Measurements from ENCODE around the gene SRCAP.

SRCAP gene

GRCh38 chr16:30775131-30775391 is 76.1 kb downstream of the SRCAP start:
- Histone ChIP-seq H3K9ac (no peak overlapping the region), H3K4me2 (no peak overlapping the region), H3K27ac (no peak overlapping the region), H2AFZ (ENCODE audit: low read depth) (no peak overlapping the region), H3K4me1 (ENCODE audit: low read depth, poor library complexity, severe bottlenecking) (no peaks in the 10 kb centered on the region), H3K27me3 (ENCODE audit: insufficient read depth, low read depth) (no peaks in the 10 kb centered on the region), H4K20me1 (ENCODE audit: insufficient read depth) (no peaks in the 10 kb centered on the region), H3K79me2 (ENCODE audit: insufficient read depth, low read depth) (no peaks in the 10 kb centered on the region), H3K36me3 (ENCODE audit: insufficient read depth) (peaks cover 4% of the 10 kb centered on the region; the same call in 1 of the 2 replicates), H3K4me3 (IDR thresholded peaks at IDR 0.05; ENCODE audit: insufficient read depth, low read depth, low read length) (no peak overlapping the region)
- no peak for TF ChIP-seq CTCF (conservative IDR thresholded peaks at IDR 0.05; ENCODE audit: low read depth, low read length)

GRCh38 chr16:30775392-30776188 is 76.6 kb downstream of the SRCAP start:
- Histone ChIP-seq H2AFZ (ENCODE audit: low read depth) (no peak overlapping the region), H3K36me3 (ENCODE audit: insufficient read depth) (peaks cover 4% of the 10 kb centered on the region; the same call in 1 of the 2 replicates), H3K79me2 (ENCODE audit: insufficient read depth, low read depth) (no peaks in the 10 kb centered on the region), H4K20me1 (ENCODE audit: insufficient read depth) (no peaks in the 10 kb centered on the region), H3K4me3 (IDR thresholded peaks at IDR 0.05; ENCODE audit: insufficient read depth, low read depth, low read length) (no peak overlapping the region), H3K4me1 (ENCODE audit: low read depth, poor library complexity, severe bottlenecking) (no peaks in the 10 kb centered on the region), H3K27me3 (ENCODE audit: insufficient read depth, low read depth) (no peaks in the 10 kb centered on the region), H3K27ac (no peak overlapping the region), H3K4me2 (no peak overlapping the region), H3K9ac (no peak overlapping the region)
- no peak for TF ChIP-seq CTCF (conservative IDR thresholded peaks at IDR 0.05; ENCODE audit: low read depth, low read length)

GRCh38 chr16:30777591-30778297 is 78.8 kb downstream of the SRCAP start:
- no peak overlapping the region for H3K9ac ChIP-seq
- no peak overlapping the region for H3K4me2 ChIP-seq
- H4K20me1 ChIP-seq (ENCODE audit: insufficient read depth) = no peaks in the 10 kb centered on the region
- 0 out of 2 replicates have a peak, but pooled peaks cover 4% of the 10 kb centered on the region for H3K36me3 ChIP-seq (ENCODE audit: insufficient read depth)
- no peak overlapping the region for H3K4me3 ChIP-seq (IDR thresholded peaks at IDR 0.05; ENCODE audit: insufficient read depth, low read depth, low read length)
- no peak for TF ChIP-seq CTCF (conservative IDR thresholded peaks at IDR 0.05; ENCODE audit: low read depth, low read length)
- no peaks in the 10 kb centered on the region for H3K79me2 ChIP-seq (ENCODE audit: insufficient read depth, low read depth)
- no peak overlapping the region for H2AFZ ChIP-seq (ENCODE audit: low read depth)
- H3K4me1 ChIP-seq (ENCODE audit: low read depth, poor library complexity, severe bottlenecking) = no peaks in the 10 kb centered on the region
- H3K27ac ChIP-seq = no peak overlapping the region
- H3K27me3 ChIP-seq (ENCODE audit: insufficient read depth, low read depth) = no peaks in the 10 kb centered on the region

- Histone ChIP-seq H4K20me1 (ENCODE audit: insufficient read depth) (no peaks in the 10 kb centered on the region), H3K27ac (no peak overlapping the region), H3K4me3 (IDR thresholded peaks at IDR 0.05; ENCODE audit: insufficient read depth, low read depth, low read length) (no peak overlapping the region), H3K9ac (no peak overlapping the region), H2AFZ (ENCODE audit: low read depth) (no peak overlapping the region), H3K79me2 (ENCODE audit: insufficient read depth, low read depth) (no peaks in the 10 kb centered on the region), H3K36me3 (ENCODE audit: insufficient read depth) (no peaks in the 10 kb centered on the region), H3K4me2 (no peak overlapping the region), H3K27me3 (ENCODE audit: insufficient read depth, low read depth) (no peaks in the 10 kb centered on the region), H3K4me1 (ENCODE audit: low read depth, poor library complexity, severe bottlenecking) (no peaks in the 10 kb centered on the region)
- TF ChIP-seq CTCF (conservative IDR thresholded peaks at IDR 0.05; ENCODE audit: low read depth, low read length) = no peak
These were observed 79.7 kb downstream of the SRCAP start for GRCh38 chr16:30778549-30779244.

Data from KMS-11 (cell line).